ENCODE results near the gene CGB2.
"Not testable (repeated sequence)": the region's sequence is repeated elsewhere in the genome, so short reads cannot be mapped to it uniquely, and the experiment has no call there.

- TF ChIP-seq CTCF (IDR thresholded peaks at IDR 0.05); EP300 (IDR thresholded peaks at IDR 0.05; ENCODE audit: low read depth); POLR2A (IDR thresholded peaks at IDR 0.05): not testable (repeated sequence)
Observed at GRCh38 chr19:49039736-49040135, 8.0 kb downstream of the CGB2 start.
